NCI-H748 (cell line): ENCODE results near the gene C7orf33.
"Not testable (repeated sequence)": the region's sequence is repeated elsewhere in the genome, so short reads cannot be mapped to it uniquely, and the experiment has no call there.

ENCODE experiments used
- DNase-seq: peaks from one replicate; lab custom pipeline; 2025; ENCODE audit not compliant: unreplicated experiment; lab: John Stamatoyannopoulos, UW

The C7orf33 gene, protein sequence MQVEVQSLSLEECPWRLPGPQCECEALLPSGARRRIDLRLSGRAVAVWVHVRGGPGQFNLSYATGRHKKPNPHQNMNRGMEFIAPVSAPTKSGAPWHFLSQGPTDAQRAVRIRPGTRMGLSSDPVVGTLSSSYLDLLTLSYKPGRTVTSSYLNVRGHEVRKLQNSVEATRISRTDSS

GRCh38 chr7:148590471-148590870 lies at the start of gene C7orf33:
Gene C7orf33, plus strand, starts transcription at chr7:148590766. Its CDS starts 160 bp downstream, at chr7:148590926.
- DNase-seq: peak; percentile 40

DNA sequence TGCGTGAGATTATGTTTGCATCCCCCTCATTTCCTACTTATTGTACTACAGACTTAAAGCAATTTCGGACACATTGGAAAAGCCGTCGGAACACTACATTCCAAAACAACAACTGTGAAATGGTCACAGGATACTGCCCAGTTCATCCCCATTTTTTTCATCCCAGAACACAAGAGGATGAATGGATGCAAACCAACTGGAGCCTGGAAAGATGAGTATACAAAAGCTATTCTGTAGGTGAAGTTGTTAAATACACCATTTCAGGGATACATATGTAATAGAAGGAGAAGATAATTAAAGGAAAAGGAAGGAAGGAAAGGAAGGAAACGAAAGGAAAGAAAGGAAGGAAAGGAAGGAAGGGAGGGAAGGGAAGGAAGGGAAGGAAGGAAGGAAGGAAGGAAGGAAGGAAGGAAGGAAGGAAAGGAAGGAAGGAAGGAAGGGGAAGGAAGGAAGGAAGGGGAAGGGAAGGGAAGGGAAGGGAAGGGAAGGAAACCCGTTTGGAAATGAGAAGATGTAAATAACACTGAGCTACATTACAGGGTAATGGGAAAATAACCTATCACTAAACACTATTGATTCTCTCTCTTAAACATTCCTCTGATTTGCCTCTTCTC lies 48.6 kb upstream of the C7orf33 start:
- DNase-seq: no peak

DNA sequence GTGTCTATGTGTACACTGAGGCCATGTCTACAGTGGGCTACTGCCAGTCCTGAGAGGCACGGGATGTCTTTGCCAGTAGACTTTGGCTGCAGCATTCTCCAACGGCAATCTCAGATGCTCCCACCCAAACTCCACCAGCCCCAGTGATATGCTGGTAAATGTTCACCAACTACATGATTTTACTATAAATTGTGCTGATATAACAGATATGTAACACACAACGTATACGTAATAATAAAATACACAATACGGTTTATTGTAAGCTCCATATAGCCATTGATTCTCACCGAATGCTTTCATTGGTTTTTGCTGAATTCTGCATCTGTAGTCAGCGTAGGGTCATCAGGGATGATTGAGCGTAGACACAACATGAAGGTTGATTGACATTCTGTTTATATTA lies 47.3 kb upstream of the C7orf33 start:
- no peak for DNase-seq

- no peak for DNase-seq
Measured at GRCh38 chr7:148545172-148545571, 45.4 kb upstream of the C7orf33 start.

GRCh38 chr7:148545932-148546331 lies 44.6 kb upstream of the C7orf33 start:
- no peak for DNase-seq

GRCh38 chr7:148546857-148547256 lies 43.7 kb upstream of the C7orf33 start:
- no peak for DNase-seq

DNA sequence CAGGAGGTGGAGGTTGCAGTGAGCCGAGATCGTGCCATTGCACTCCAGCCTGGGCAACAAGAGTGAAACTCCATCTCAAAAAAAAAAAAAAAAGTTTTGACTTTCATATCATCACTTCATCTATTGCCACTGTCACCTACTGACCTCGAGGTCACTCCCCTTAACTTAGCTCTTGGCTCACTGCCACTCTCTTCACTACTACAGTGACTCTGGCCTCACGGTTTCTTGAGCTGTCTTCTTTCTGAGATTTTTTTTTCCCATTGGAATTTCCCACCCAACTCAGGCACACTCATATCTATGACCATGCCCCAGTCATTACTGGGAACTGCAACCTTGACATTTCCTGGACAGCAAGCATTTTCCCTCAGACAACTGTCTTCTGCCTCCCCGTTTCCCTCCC lies 42.6 kb upstream of the C7orf33 start:
- DNase-seq: no peak

DNA sequence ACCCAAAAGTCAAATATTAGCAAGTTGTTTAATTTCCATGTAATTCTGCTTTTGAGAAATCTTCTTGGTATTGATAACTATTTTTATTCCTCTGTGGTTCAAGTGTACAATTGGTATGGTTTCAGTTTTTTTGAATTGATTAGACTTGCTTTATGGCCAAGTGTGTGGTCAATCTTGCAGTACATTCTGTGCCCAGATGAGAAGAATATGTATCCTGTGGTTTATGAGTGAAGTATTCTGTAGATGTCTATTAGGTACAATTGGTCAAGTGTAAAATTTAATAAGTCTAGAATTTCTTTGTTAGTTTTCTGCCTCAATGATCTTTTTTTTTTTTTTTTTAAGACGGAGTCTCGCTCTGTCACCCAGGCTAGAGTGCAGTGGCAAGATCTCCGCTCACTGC lies 36.6 kb upstream of the C7orf33 start:
- DNase-seq: no peak

GRCh38 chr7:148556892-148557291 lies 33.7 kb upstream of the C7orf33 start:
- DNase-seq: peak; percentile 58

- DNase-seq: no peak
Measured at GRCh38 chr7:148558914-148559313, 31.7 kb upstream of the C7orf33 start.

GRCh38 chr7:148561099-148561498 lies 29.5 kb upstream of the C7orf33 start:
- DNase-seq: no peak

- DNase-seq: no peak
Measured at GRCh38 chr7:148563583-148564274, 26.8 kb upstream of the C7orf33 start.

DNA sequence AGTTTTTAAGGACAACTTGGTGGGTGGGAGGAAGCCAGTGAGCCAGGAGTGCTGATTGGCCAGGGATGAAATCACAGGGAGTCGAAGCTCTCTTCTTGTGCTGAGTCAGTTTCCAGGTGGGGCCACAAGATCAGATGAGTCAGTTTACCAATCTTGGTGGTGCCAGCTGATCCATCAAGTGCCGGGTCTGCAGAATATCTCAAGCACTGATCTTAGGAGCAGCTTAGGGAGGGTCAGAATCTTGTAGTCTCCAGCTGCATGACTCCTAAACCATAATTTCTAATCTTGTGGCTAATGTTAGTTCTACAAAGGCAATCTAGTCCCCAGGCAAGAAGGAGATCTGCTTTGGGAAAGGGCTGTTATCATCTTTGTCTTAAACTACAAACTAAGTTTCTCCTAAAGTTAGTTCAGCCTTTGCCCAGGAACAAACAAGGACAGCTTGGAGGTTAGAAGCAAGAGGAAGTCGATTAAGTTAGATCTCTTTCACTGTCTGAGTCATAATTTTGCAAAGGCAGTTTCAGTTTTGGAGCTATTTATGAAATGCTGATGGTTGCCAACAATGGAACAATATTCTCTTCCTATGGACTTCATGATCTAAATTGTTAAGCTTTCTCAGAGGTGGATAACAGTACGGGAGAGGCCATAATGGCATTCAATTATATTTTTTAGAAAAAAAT lies 26.2 kb upstream of the C7orf33 start:
- not testable (repeated sequence) for DNase-seq

DNA sequence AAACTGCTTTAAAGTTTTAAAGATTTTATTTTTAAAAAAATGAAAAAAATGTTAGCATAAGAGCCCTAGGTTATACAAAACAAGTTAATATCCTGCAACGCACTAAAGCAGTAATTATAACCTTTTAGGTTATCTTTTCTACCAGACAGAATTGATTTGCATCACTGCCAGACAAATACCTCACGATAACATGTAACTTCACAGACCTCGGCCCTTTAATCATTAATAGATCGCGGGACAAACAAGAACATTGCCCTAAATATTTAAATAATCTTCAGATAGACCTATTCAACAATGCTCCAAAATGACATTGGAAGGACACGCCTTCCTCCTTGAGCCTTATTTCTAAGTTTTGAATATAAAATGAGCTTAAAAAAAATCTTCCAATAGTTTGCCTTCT lies 23.8 kb upstream of the C7orf33 start:
- no peak for DNase-seq

- peak; percentile 43 for DNase-seq
Measured at GRCh38 chr7:148567524-148567923, 23.0 kb upstream of the C7orf33 start.

DNA sequence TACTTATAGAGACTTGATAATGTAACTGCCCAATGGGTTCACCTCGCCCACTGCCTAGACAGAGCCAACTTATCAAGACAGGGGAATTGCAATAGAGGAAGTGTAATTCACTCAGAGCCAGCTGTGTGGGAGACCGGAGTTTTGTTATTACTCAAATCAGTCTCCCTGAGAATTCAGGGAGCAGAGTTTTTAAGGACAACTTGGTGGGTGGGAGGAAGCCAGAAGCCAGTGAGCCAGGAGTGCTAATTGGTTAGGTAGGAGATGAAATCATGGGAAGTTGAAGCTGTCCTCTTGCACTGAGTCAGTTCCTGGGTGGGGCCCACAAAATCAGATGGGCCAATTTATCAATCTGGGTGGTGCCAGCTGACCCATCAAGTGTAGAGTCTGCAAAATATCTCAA lies 20.1 kb upstream of the C7orf33 start:
- no peak for DNase-seq

DNA sequence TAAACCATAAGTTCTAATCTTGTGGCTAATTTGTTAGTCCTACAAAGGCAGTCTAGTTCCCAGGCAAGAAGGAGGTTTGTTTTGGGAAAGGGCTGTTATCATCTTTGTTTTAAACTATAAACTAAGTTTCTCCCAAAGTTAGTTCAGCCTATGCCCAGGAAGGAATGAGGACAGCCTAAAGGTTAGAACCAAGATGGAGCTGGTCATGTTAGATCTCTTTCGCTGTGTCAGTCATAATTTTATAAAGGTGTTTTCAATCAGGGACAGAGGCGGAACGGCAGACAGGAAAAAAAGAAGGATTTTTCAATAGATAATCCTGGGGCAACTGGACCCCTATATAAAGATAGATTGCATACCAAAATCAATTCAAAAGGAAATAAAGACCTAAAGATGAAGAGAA lies 19.6 kb upstream of the C7orf33 start:
- DNase-seq: not testable (repeated sequence)

- no peak for DNase-seq
Measured at GRCh38 chr7:148571381-148571780, 19.2 kb upstream of the C7orf33 start.

GRCh38 chr7:148572067-148572522 lies 18.5 kb upstream of the C7orf33 start:
- peak; percentile 93 for DNase-seq

GRCh38 chr7:148573581-148573980 lies 17.0 kb upstream of the C7orf33 start:
- not testable (repeated sequence) for DNase-seq

GRCh38 chr7:148575640-148576411 lies 14.7 kb upstream of the C7orf33 start:
- DNase-seq: peak; percentile 67
